Measurements from ENCODE around the gene MECR. TPM values are rescaled to one million over a fixed set of nuclear protein-coding genes. Genes with fewer than 3 reads are reported as not detected.
"Not testable (repeated sequence)": the region's sequence is repeated elsewhere in the genome, so short reads cannot be mapped to it uniquely, and the experiment has no call there.

Gene MECR
- total RNA-seq, 1 donor from 2014 or later, result 15.2 TPM

GRCh38 chr1:29225361-29225760 is 5.4 kb downstream of the MECR start:
- Mint-ChIP-seq H3K4me3 (ENCODE audit: unreplicated experiment) (no peak overlapping the region), H3K27ac (ENCODE audit: unreplicated experiment) (no peak overlapping the region), H3K27me3 (ENCODE audit: low read depth) (no peaks in the 10 kb centered on the region), H3K9me3 (ENCODE audit: low read depth) (no peaks in the 10 kb centered on the region), H3K4me1 (ENCODE audit: low read depth) (peaks cover 13% of the 10 kb centered on the region), H3K36me3 (ENCODE audit: low read depth) (no peaks in the 10 kb centered on the region)
- TF ChIP-seq, protein P1, sequence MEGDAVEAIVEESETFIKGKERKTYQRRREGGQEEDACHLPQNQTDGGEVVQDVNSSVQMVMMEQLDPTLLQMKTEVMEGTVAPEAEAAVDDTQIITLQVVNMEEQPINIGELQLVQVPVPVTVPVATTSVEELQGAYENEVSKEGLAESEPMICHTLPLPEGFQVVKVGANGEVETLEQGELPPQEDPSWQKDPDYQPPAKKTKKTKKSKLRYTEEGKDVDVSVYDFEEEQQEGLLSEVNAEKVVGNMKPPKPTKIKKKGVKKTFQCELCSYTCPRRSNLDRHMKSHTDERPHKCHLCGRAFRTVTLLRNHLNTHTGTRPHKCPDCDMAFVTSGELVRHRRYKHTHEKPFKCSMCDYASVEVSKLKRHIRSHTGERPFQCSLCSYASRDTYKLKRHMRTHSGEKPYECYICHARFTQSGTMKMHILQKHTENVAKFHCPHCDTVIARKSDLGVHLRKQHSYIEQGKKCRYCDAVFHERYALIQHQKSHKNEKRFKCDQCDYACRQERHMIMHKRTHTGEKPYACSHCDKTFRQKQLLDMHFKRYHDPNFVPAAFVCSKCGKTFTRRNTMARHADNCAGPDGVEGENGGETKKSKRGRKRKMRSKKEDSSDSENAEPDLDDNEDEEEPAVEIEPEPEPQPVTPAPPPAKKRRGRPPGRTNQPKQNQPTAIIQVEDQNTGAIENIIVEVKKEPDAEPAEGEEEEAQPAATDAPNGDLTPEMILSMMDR (IDR thresholded peaks at IDR 0.05), result no peak
- DNase-seq (ENCODE audit: low spot score), result no peak

DNA sequence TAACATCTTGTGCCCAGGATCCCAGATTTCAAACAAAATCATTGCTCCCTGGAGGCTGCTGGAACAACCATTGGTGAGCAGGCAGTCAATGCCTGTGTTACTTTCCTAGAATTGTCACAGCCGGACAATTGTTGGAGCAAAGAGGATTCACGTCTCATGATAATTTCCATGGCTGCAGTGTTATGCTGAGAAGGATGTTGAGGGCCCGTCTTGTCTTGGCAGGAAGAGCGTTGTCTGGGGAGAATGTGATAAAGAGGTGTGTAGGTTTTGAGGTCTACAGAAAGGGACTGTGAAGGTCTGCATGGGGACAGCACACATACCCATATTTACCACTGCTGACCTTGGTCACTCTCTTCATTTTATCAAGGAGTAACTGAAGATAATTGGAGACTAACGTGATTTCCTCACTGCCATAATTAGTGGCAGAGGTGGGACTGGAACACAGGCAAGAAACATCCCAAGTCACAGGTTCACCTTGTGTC is 6.3 kb downstream of the MECR start:
- DNase-seq (ENCODE audit: low spot score), result no peak
- Mint-ChIP-seq H3K27ac (ENCODE audit: unreplicated experiment) (no peak overlapping the region), H3K27me3 (ENCODE audit: low read depth) (no peaks in the 10 kb centered on the region), H3K36me3 (ENCODE audit: low read depth) (no peaks in the 10 kb centered on the region), H3K4me1 (ENCODE audit: low read depth) (peaks cover 4% of the 10 kb centered on the region), H3K4me3 (ENCODE audit: unreplicated experiment) (no peak overlapping the region), H3K9me3 (ENCODE audit: low read depth) (no peaks in the 10 kb centered on the region)
- TF ChIP-seq, protein P1 (IDR thresholded peaks at IDR 0.05), result no peak

- no peaks in the 10 kb centered on the region for H3K36me3 Mint-ChIP-seq (ENCODE audit: low read depth)
- H3K4me3 Mint-ChIP-seq (ENCODE audit: unreplicated experiment), result no peak overlapping the region
- no peak overlapping the region for H3K27ac Mint-ChIP-seq (ENCODE audit: unreplicated experiment)
- no peaks in the 10 kb centered on the region for H3K9me3 Mint-ChIP-seq (ENCODE audit: low read depth)
- H3K27me3 Mint-ChIP-seq (ENCODE audit: low read depth), result no peaks in the 10 kb centered on the region
- H3K4me1 Mint-ChIP-seq (ENCODE audit: low read depth), result peaks cover 4% of the 10 kb centered on the region
- no peak for DNase-seq (ENCODE audit: low spot score)
- TF ChIP-seq, protein P1 (IDR thresholded peaks at IDR 0.05), result no peak
Observed at GRCh38 chr1:29223521-29223920, 7.2 kb downstream of the MECR start.

GRCh38 chr1:29222686-29223085 is 8.0 kb downstream of the MECR start:
- no peaks in the 10 kb centered on the region for H3K9me3 Mint-ChIP-seq (ENCODE audit: low read depth)
- H3K36me3 Mint-ChIP-seq (ENCODE audit: low read depth), result no peaks in the 10 kb centered on the region
- H3K4me1 Mint-ChIP-seq (ENCODE audit: low read depth), result peaks cover 4% of the 10 kb centered on the region
- no peaks in the 10 kb centered on the region for H3K27me3 Mint-ChIP-seq (ENCODE audit: low read depth)
- no peak overlapping the region for H3K27ac Mint-ChIP-seq (ENCODE audit: unreplicated experiment)
- no peak for DNase-seq (ENCODE audit: low spot score)
- TF ChIP-seq, protein P1 (IDR thresholded peaks at IDR 0.05), result no peak
- H3K4me3 Mint-ChIP-seq (ENCODE audit: unreplicated experiment), result no peak overlapping the region

DNA sequence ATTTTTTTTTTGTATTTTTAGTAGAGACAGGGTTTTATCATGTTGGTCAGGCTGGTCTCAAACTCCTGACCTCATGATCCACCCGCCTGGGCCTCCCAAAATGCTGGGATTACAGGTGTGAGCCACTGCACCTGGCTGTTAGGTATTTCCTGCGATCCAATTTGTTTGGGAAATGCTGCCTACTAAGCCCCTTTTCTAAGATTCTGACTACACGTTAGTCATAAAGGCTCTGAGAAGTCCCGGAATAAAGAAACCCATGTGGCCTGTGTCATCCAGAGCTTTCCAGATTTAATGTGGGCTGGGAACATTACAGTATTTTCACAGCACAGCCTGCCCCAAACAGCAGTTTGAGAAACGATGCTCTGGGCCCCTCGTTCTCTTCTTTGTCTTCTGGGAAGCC is 8.5 kb downstream of the MECR start:
- not testable (repeated sequence) for H3K27ac Mint-ChIP-seq (ENCODE audit: unreplicated experiment); H3K36me3 Mint-ChIP-seq (ENCODE audit: low read depth); H3K9me3 Mint-ChIP-seq (ENCODE audit: low read depth); H3K4me3 Mint-ChIP-seq (ENCODE audit: unreplicated experiment); DNase-seq (ENCODE audit: low spot score); H3K4me1 Mint-ChIP-seq (ENCODE audit: low read depth); H3K27me3 Mint-ChIP-seq (ENCODE audit: low read depth)

DNA sequence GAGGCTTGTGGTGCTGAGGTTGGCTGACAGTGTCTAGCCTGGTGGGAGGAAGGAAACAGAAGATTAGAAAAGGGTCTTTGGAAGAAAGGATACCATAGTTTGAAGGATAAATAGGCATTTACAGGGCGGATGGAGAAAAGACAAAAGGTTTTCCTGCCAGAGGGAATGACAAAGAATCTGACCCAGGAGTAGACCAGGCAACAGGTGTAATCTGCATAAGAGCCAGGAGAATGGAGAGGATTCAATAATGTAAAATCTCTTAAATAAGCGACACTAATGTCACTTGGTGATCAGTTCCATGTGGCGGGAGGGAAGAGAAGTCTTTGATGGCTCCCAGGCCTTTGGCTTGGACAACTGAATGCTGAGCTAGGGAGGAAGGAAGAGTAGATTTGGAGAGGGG is 9.4 kb downstream of the MECR start:
- no peaks in the 10 kb centered on the region for H3K4me1 Mint-ChIP-seq (ENCODE audit: low read depth)
- H3K9me3 Mint-ChIP-seq (ENCODE audit: low read depth), result no peaks in the 10 kb centered on the region
- no peak for DNase-seq (ENCODE audit: low spot score)
- TF ChIP-seq, protein P1 (IDR thresholded peaks at IDR 0.05), result no peak
- no peak overlapping the region for H3K27ac Mint-ChIP-seq (ENCODE audit: unreplicated experiment)
- no peaks in the 10 kb centered on the region for H3K36me3 Mint-ChIP-seq (ENCODE audit: low read depth)
- H3K27me3 Mint-ChIP-seq (ENCODE audit: low read depth), result no peaks in the 10 kb centered on the region
- H3K4me3 Mint-ChIP-seq (ENCODE audit: unreplicated experiment), result no peak overlapping the region

Measured in chondrocyte (in vitro differentiated cells).